Esophagus squamous epithelium (tissue), 4 donors: ENCODE measurements around the gene EDA.

Experiments used
- CTCF ChIP-seq, 6 experiments: fragments of 450-650 bp in 4 of 6; fragments of 200-600 bp in 2 of 6; sonication (generic) in 2 of 6; IDR thresholded peaks; one replicate each; pipeline ENCODE4 v1.5.1; 2016 to 2019; ENCODE audit warnings: antibody characterized with exemption in 6 of 6, mild to moderate bottlenecking in 4 of 6, moderate library complexity in 4 of 6
- POLR2A ChIP-seq, 4 donors: fragments of 450-650 bp; IDR thresholded peaks; one replicate each; pipeline ENCODE4 v1.6.1; 2017; ENCODE audit warnings: antibody characterized with exemption in 4 of 4, mild to moderate bottlenecking in 4 of 4, moderate library complexity in 3 of 4

GRCh38 chrX:70007946-70008345 lies 392.0 kb downstream of the EDA start:
- TF ChIP-seq CTCF (IDR thresholded peaks at IDR 0.05) = no peak
- no peak for TF ChIP-seq POLR2A (IDR thresholded peaks at IDR 0.05)
